ENCODE data around the gene RASD2.

Gene RASD2

GRCh38 chr22:35601013-35601580 is 60.5 kb downstream of the RASD2 start:
- Histone ChIP-seq H4K20me1 (ENCODE audit: insufficient read depth, low read length, poor library complexity, severe bottlenecking) (no peaks in the 10 kb centered on the region), H3K79me2 (ENCODE audit: insufficient read depth, low read length) (no peaks in the 10 kb centered on the region), H3K4me2 (ENCODE audit: low read depth, low read length, poor library complexity, severe bottlenecking) (peak overlapping the region; percentile 22), H3F3A (ENCODE audit: low read depth) (no peaks in the 10 kb centered on the region), H3K4me1 (ENCODE audit: insufficient read depth, low read length, poor library complexity, severe bottlenecking) (peaks cover 33% of the 10 kb centered on the region), H3K36me3 (ENCODE audit: insufficient read depth, low read length) (no peaks in the 10 kb centered on the region), H3K4me3 (ENCODE audit: low read length, poor library complexity, severe bottlenecking) (no peak overlapping the region), H3K9ac (ENCODE audit: low read depth, low read length, poor library complexity, severe bottlenecking) (no peak overlapping the region), H2AFZ (ENCODE audit: low read length) (no peak overlapping the region), H3K27me3 (ENCODE audit: insufficient read depth, low read length, poor library complexity, severe bottlenecking) (no peaks in the 10 kb centered on the region), H3K9me3 (ENCODE audit: insufficient read depth, low read depth, low read length) (no peaks in the 10 kb centered on the region), H3K9me2 (replicated peaks; ENCODE audit: low read depth, low read length) (no peaks in the 10 kb centered on the region)
- TF ChIP-seq, protein P1, sequence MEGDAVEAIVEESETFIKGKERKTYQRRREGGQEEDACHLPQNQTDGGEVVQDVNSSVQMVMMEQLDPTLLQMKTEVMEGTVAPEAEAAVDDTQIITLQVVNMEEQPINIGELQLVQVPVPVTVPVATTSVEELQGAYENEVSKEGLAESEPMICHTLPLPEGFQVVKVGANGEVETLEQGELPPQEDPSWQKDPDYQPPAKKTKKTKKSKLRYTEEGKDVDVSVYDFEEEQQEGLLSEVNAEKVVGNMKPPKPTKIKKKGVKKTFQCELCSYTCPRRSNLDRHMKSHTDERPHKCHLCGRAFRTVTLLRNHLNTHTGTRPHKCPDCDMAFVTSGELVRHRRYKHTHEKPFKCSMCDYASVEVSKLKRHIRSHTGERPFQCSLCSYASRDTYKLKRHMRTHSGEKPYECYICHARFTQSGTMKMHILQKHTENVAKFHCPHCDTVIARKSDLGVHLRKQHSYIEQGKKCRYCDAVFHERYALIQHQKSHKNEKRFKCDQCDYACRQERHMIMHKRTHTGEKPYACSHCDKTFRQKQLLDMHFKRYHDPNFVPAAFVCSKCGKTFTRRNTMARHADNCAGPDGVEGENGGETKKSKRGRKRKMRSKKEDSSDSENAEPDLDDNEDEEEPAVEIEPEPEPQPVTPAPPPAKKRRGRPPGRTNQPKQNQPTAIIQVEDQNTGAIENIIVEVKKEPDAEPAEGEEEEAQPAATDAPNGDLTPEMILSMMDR (conservative IDR thresholded peaks at IDR 0.05; ENCODE audit: low read length): no peak
- TF ChIP-seq EZH2phosphoT487 (IDR thresholded peaks at IDR 0.05; ENCODE audit: borderline replicate concordance): no peak

GRCh38 chr22:35601743-35602615 is 61.3 kb downstream of the RASD2 start:
- no peak for TF ChIP-seq EZH2phosphoT487 (IDR thresholded peaks at IDR 0.05; ENCODE audit: borderline replicate concordance)
- TF ChIP-seq, protein P1 (conservative IDR thresholded peaks at IDR 0.05; ENCODE audit: low read length): no peak
- Histone ChIP-seq H3K4me2 (ENCODE audit: low read depth, low read length, poor library complexity, severe bottlenecking) (no peak overlapping the region), H3K9me2 (replicated peaks; ENCODE audit: low read depth, low read length) (no peaks in the 10 kb centered on the region), H3K4me1 (ENCODE audit: insufficient read depth, low read length, poor library complexity, severe bottlenecking) (peaks cover 37% of the 10 kb centered on the region), H3K4me3 (ENCODE audit: low read length, poor library complexity, severe bottlenecking) (no peak overlapping the region), H2AFZ (ENCODE audit: low read length) (no peak overlapping the region), H3K9ac (ENCODE audit: low read depth, low read length, poor library complexity, severe bottlenecking) (no peak overlapping the region), H3K27me3 (ENCODE audit: insufficient read depth, low read length, poor library complexity, severe bottlenecking) (no peaks in the 10 kb centered on the region), H3F3A (ENCODE audit: low read depth) (no peaks in the 10 kb centered on the region), H3K9me3 (ENCODE audit: insufficient read depth, low read depth, low read length) (no peaks in the 10 kb centered on the region), H3K79me2 (ENCODE audit: insufficient read depth, low read length) (no peaks in the 10 kb centered on the region), H4K20me1 (ENCODE audit: insufficient read depth, low read length, poor library complexity, severe bottlenecking) (no peaks in the 10 kb centered on the region), H3K36me3 (ENCODE audit: insufficient read depth, low read length) (no peaks in the 10 kb centered on the region)

Measured in Loucy (cell line).